MM.1S (cell line): ENCODE data around the gene SSC4D.

Source experiments
- DNase-seq: peaks from one replicate; pipeline ENCODE4 v3.0.0-alpha.2; 2015
- H2AFZ ChIP-seq: fragments of 300-600 bp; sonication (generic); 2 replicates; pipeline ENCODE4 v1.6.0; 2016; ENCODE audit warnings: antibody characterized with exemption, low read length
- H3F3A ChIP-seq: fragments of 300-600 bp; sonication (generic); 2 replicates; pipeline ENCODE4 v1.6.1; 2016; ENCODE audit warnings: mild to moderate bottlenecking, antibody characterized with exemption, low read length, moderate library complexity, mixed read lengths; ENCODE audit not compliant: insufficient read depth
- H3K27ac ChIP-seq: fragments of 300-600 bp; sonication (generic); 2 replicates; pipeline ENCODE4 v1.5.1; 2016; ENCODE audit warnings: mild to moderate bottlenecking, low read length
- H3K27me3 ChIP-seq: fragments of 300-600 bp; sonication (generic); replicated peaks from 2 replicates; pipeline ENCODE4 v1.6.0; 2016; ENCODE audit warnings: low read length; ENCODE audit not compliant: insufficient read depth
- H3K36me3 ChIP-seq: fragments of 300-600 bp; sonication (generic); replicated peaks from 2 replicates; pipeline ENCODE4 v1.6.1; 2016; ENCODE audit warnings: mild to moderate bottlenecking, low read length, mixed read lengths; ENCODE audit not compliant: insufficient read depth
- H3K4me1 ChIP-seq: fragments of 300-600 bp; sonication (generic); 2 replicates; pipeline ENCODE4 v1.6.1; 2016; ENCODE audit warnings: low read length, mixed read lengths
- H3K4me2 ChIP-seq: fragments of 300-600 bp; sonication (generic); 2 replicates; pipeline ENCODE4 v1.6.0; 2016; ENCODE audit warnings: low read depth, low read length
- H3K4me3 ChIP-seq: fragments of 300-600 bp; sonication (generic); 2 replicates; pipeline ENCODE4 v1.5.1; 2016; ENCODE audit warnings: low read length, mixed read lengths
- H3K79me2 ChIP-seq: fragments of 300-600 bp; sonication (generic); 2 replicates; pipeline ENCODE4 v1.6.1; 2016; ENCODE audit warnings: mixed run types, low read length, mixed read lengths
- H3K9ac ChIP-seq: fragments of 300-600 bp; sonication (generic); 2 replicates; pipeline ENCODE4 v1.6.1; 2016; ENCODE audit warnings: low read length, mixed read lengths
- H3K9me2 ChIP-seq: fragments of 300-600 bp; sonication (generic); replicated peaks from 2 replicates; pipeline ENCODE4 v1.6.1; 2016; ENCODE audit warnings: mild to moderate bottlenecking, low read length, mixed read lengths; ENCODE audit not compliant: insufficient read depth
- H3K9me3 ChIP-seq: fragments of 300-600 bp; sonication (generic); replicated peaks from 2 replicates; pipeline ENCODE4 v1.6.1; 2016; ENCODE audit warnings: mild to moderate bottlenecking, low read length, mixed read lengths; ENCODE audit not compliant: insufficient read depth
- H4K20me1 ChIP-seq: fragments of 300-600 bp; sonication (generic); 2 replicates; pipeline ENCODE4 v1.6.1; 2016; ENCODE audit warnings: mild to moderate bottlenecking, low read length, moderate library complexity, mixed read lengths; ENCODE audit not compliant: insufficient read depth
- EZH2 ChIP-seq: fragments of 300-600 bp; sonication (generic); optimal IDR thresholded peaks from 2 replicates; pipeline ENCODE3; 2017; ENCODE audit warnings: low read depth, mild to moderate bottlenecking, antibody characterized with exemption, low read length, mixed read lengths
- EZH2phosphoT487 ChIP-seq: fragments of 300-600 bp; sonication (generic); IDR thresholded peaks from 2 replicates; pipeline ENCODE4 v1.6.1; 2018; ENCODE audit warnings: antibody characterized with exemption, low read length
- TF ChIP-seq, protein P1 (sequence below): fragments of 300-600 bp; sonication (generic); IDR thresholded peaks from 2 replicates; pipeline ENCODE4 v1.5.1; 2016; ENCODE audit warnings: antibody characterized with exemption, low read length, mixed read lengths

The SSC4D gene

GRCh38 chr7:76352193-76352592 is 57.3 kb downstream of the SSC4D start:
- no peak overlapping the region for H2AFZ ChIP-seq
- no peak overlapping the region for H3K4me3 ChIP-seq
- H3K27ac ChIP-seq = no peak overlapping the region
- H3K27me3 ChIP-seq = no peaks in the 10 kb centered on the region
- H3K36me3 ChIP-seq = peaks cover 30% of the 10 kb centered on the region
- no peaks in the 10 kb centered on the region for H3F3A ChIP-seq
- no peaks in the 10 kb centered on the region for H3K9me3 ChIP-seq
- peaks cover 100% of the 10 kb centered on the region for H3K79me2 ChIP-seq
- peaks cover 66% of the 10 kb centered on the region for H4K20me1 ChIP-seq
- peaks cover 14% of the 10 kb centered on the region for H3K4me1 ChIP-seq
- no peak for DNase-seq
- H3K9me2 ChIP-seq = no peaks in the 10 kb centered on the region
- no peak overlapping the region for H3K4me2 ChIP-seq
- TF ChIP-seq, protein P1, sequence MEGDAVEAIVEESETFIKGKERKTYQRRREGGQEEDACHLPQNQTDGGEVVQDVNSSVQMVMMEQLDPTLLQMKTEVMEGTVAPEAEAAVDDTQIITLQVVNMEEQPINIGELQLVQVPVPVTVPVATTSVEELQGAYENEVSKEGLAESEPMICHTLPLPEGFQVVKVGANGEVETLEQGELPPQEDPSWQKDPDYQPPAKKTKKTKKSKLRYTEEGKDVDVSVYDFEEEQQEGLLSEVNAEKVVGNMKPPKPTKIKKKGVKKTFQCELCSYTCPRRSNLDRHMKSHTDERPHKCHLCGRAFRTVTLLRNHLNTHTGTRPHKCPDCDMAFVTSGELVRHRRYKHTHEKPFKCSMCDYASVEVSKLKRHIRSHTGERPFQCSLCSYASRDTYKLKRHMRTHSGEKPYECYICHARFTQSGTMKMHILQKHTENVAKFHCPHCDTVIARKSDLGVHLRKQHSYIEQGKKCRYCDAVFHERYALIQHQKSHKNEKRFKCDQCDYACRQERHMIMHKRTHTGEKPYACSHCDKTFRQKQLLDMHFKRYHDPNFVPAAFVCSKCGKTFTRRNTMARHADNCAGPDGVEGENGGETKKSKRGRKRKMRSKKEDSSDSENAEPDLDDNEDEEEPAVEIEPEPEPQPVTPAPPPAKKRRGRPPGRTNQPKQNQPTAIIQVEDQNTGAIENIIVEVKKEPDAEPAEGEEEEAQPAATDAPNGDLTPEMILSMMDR = no peak
- TF ChIP-seq EZH2 (no peak), EZH2phosphoT487 (no peak)
- no peak overlapping the region for H3K9ac ChIP-seq

- Histone ChIP-seq H2AFZ (no peak overlapping the region), H3K27me3 (no peaks in the 10 kb centered on the region), H3K4me3 (no peak overlapping the region), H4K20me1 (peaks cover 65% of the 10 kb centered on the region), H3K4me2 (no peak overlapping the region), H3K27ac (no peak overlapping the region), H3K36me3 (peaks cover 27% of the 10 kb centered on the region), H3K4me1 (peaks cover 7% of the 10 kb centered on the region; the same call in 1 of the 2 replicates), H3K9me2 (no peaks in the 10 kb centered on the region), H3K9me3 (no peaks in the 10 kb centered on the region), H3K9ac (no peak overlapping the region), H3K79me2 (peaks cover 100% of the 10 kb centered on the region), H3F3A (no peaks in the 10 kb centered on the region)
- TF ChIP-seq EZH2 = no peak
- TF ChIP-seq EZH2phosphoT487 = no peak
- TF ChIP-seq, protein P1 = no peak
- no peak for DNase-seq
These were observed 58.1 kb downstream of the SSC4D start for GRCh38 chr7:76351372-76351771.

DNA sequence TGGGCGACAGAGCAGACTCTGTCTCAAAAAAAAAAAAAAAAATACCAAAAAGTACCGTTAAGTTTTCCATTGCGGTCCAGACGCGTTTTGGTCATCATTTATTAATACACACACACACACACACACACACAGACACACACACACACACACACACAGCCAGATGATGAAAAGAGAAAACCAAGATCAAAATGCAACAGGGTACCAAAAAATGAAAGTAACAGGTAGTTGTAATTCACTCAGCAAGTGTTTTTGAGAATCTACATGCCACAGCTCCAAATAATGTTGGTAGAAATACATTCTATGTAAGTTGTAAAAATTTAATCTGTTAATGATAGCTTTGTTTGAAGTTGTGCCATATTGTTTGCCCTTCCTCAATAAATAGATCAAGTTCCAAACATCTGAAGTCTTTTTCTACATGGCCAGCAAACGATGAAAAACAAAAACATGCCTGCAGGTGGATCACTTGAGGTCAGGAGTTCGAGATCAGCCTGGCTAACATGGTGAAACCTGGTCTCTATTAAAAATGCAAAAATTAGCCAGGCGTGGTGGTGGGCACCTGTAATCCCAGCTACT is 60.1 kb downstream of the SSC4D start:
- H3K36me3 ChIP-seq = peaks cover 19% of the 10 kb centered on the region

More for the DNA sequence above, 60.1 kb downstream of the SSC4D start:
- TF ChIP-seq EZH2 = no peak
- TF ChIP-seq, protein P1 = no peak
- no peak for TF ChIP-seq EZH2phosphoT487
- Histone ChIP-seq H4K20me1 (peaks cover 51% of the 10 kb centered on the region), H3K4me2 (no peak overlapping the region), H3K4me3 (no peak overlapping the region), H3K4me1 (no peaks in the 10 kb centered on the region), H3F3A (no peaks in the 10 kb centered on the region; the same call in none of the 2 replicates), H3K9me2 (no peaks in the 10 kb centered on the region), H3K27me3 (no peaks in the 10 kb centered on the region), H3K79me2 (peaks cover 100% of the 10 kb centered on the region), H3K9ac (no peak overlapping the region), H2AFZ (no peak overlapping the region), H3K9me3 (no peaks in the 10 kb centered on the region), H3K27ac (no peak overlapping the region)
- no peak for DNase-seq
